HepG2 (cell line): ENCODE results near the gene TTLL11. TPM values are rescaled to one million over a fixed set of nuclear protein-coding genes. Genes with fewer than 3 reads are reported as not detected.

Source experiments
- ARID2 ChIP-seq: sonication (generic); formaldehyde crosslinking; IDR thresholded peaks from 2 replicates; pipeline ENCODE4 v1.8.1; 2022; ENCODE audit warnings: mild to moderate bottlenecking, missing genetic modification reagents, borderline replicate concordance
- HNF4A ChIP-seq: sonication (generic); formaldehyde crosslinking; IDR thresholded peaks from 2 replicates; pipeline ENCODE4 v1.4.0; 2020; ENCODE audit warnings: missing genetic modification reagents
- HNF4G ChIP-seq, 2 experiments: sonication (generic) in 1 of 2; formaldehyde crosslinking in 1 of 2; IDR thresholded peaks; 2 replicates each; pipeline versions ENCODE4 v1.4.0 to v1.6.1; 2011 to 2020; ENCODE audit warnings: borderline replicate concordance in 2 of 2, low read depth in 2 of 2, mild to moderate bottlenecking in 2 of 2, low read length in 1 of 2, missing genetic modification reagents in 1 of 2, moderate library complexity in 1 of 2
- HOXA3 ChIP-seq: sonication (generic); formaldehyde crosslinking; IDR thresholded peaks from 2 replicates; pipeline ENCODE4 v1.5.0; 2020; ENCODE audit warnings: missing genetic modification reagents
- IKZF5 ChIP-seq: IDR thresholded peaks from 2 replicates; pipeline ENCODE4 v1.6.1; 2018; ENCODE audit warnings: missing genetic modification reagents, mild to moderate bottlenecking, missing compliant biosample characterization
- KAT7 ChIP-seq: IDR thresholded peaks from 2 replicates; pipeline ENCODE4 v1.6.1; 2018; ENCODE audit warnings: borderline replicate concordance, missing compliant biosample characterization
- KAT8 ChIP-seq: IDR thresholded peaks from 2 replicates; pipeline ENCODE4 v1.6.1; 2016; ENCODE audit warnings: missing genetic modification reagents, missing compliant biosample characterization
- KDM6A ChIP-seq: IDR thresholded peaks from 2 replicates; pipeline ENCODE4 v1.6.1; 2016; ENCODE audit warnings: low read depth
- MEIS1 ChIP-seq: sonication (generic); formaldehyde crosslinking; IDR thresholded peaks from 2 replicates; pipeline ENCODE4 v1.9.0; 2021; ENCODE audit warnings: mild to moderate bottlenecking, missing genetic modification reagents, moderate library complexity, borderline replicate concordance
- PHF21A ChIP-seq: sonication (generic); formaldehyde crosslinking; IDR thresholded peaks from 2 replicates; pipeline ENCODE4 v1.5.0; 2020; ENCODE audit warnings: mild to moderate bottlenecking, missing genetic modification reagents
- PPARG ChIP-seq: conservative IDR thresholded peaks from 2 replicates; pipeline ENCODE4 v1.6.1; 2016; ENCODE audit warnings: missing biosample characterization, missing genetic modification reagents
- RARA ChIP-seq: IDR thresholded peaks from 2 replicates; pipeline ENCODE4 v1.6.1; 2016; ENCODE audit warnings: missing genetic modification reagents, missing compliant biosample characterization
- RXRB ChIP-seq: IDR thresholded peaks from 2 replicates; pipeline ENCODE4 v1.6.1; 2016; ENCODE audit warnings: borderline replicate concordance, missing genetic modification reagents, missing compliant biosample characterization
- SNAPC5 ChIP-seq: sonication (generic); formaldehyde crosslinking; IDR thresholded peaks from 2 replicates; pipeline ENCODE4 v1.8.1; 2023; ENCODE audit warnings: mild to moderate bottlenecking, missing genetic modification reagents, borderline replicate concordance
- TBP ChIP-seq: sonication (generic); formaldehyde crosslinking; IDR thresholded peaks from 2 replicates; pipeline ENCODE4 v1.5.0; 2020; ENCODE audit warnings: missing genetic modification reagents
- TCF12 ChIP-seq, 2 experiments: fragments of 450-650 bp in 1 of 2; sonication (generic) in 1 of 2; formaldehyde crosslinking in 1 of 2; IDR thresholded peaks; 2 replicates each; pipeline versions ENCODE4 v1.6.1 to v1.8.0; 2017 to 2022; ENCODE audit warnings: antibody characterized with exemption in 1 of 2, mild to moderate bottlenecking in 1 of 2, missing genetic modification reagents in 1 of 2, moderate library complexity in 1 of 2
- TEAD3 ChIP-seq: optimal IDR thresholded peaks from 2 replicates; pipeline ENCODE3; 2016; ENCODE audit warnings: borderline replicate concordance
- ZNF234 ChIP-seq: sonication (generic); formaldehyde crosslinking; conservative IDR thresholded peaks from 2 replicates; pipeline ENCODE4 v1.5.1; 2020; ENCODE audit warnings: mild to moderate bottlenecking, missing genetic modification reagents
- ZNF292 ChIP-seq: sonication (generic); formaldehyde crosslinking; IDR thresholded peaks from 2 replicates; pipeline ENCODE4 v1.8.1; 2022; ENCODE audit warnings: mild to moderate bottlenecking, low read depth, missing genetic modification reagents, borderline replicate concordance
- ZNF609 ChIP-seq: sonication (generic); formaldehyde crosslinking; IDR thresholded peaks from 2 replicates; pipeline ENCODE4 v1.4.0; 2020; ENCODE audit warnings: mild to moderate bottlenecking, missing genetic modification reagents, borderline replicate concordance
- ZNF691 ChIP-seq: sonication (generic); formaldehyde crosslinking; IDR thresholded peaks from 2 replicates; pipeline ENCODE4 v1.4.0; 2020; ENCODE audit warnings: missing genetic modification reagents, low read depth, mild to moderate bottlenecking, borderline replicate concordance
- ZNF713 ChIP-seq: sonication (generic); formaldehyde crosslinking; IDR thresholded peaks from 2 replicates; pipeline ENCODE4 v1.4.0; 2020; ENCODE audit warnings: mild to moderate bottlenecking, missing genetic modification reagents
- polyA plus RNA-seq, 8 experiments: library from polyadenylated mRNA; depleted of rRNA in 3 of 8; stranded (reverse) in 7 of 8; unstranded in 1 of 8; fragments of >200 nt; fragmentation: Illumina TruSeq in 4 of 8; extraction: Trizol in 4 of 8; gene quantifications; 2 replicates each; pipeline versions ENCODE4 v1.2.1 to v1.2.3, GENCODE V29; 2011 to 2016; ENCODE audit warnings: low read depth in 4 of 8, missing spikeins in 1 of 8, mixed read lengths in 1 of 8; ENCODE audit not compliant: insufficient read depth in 1 of 8
- total RNA-seq, 5 experiments: library from RNA; depleted of rRNA; stranded (reverse); fragments of >200 nt; fragmentation: Illumina TruSeq; extraction: Trizol; gene quantifications; 2 replicates each; pipeline ENCODE4 v1.2.3, GENCODE V29; 2016; ENCODE audit warnings: low read depth in 1 of 5

TTLL11 gene
- total and polyA plus RNA-seq, 2 of the 13 experiments (the other 11 are each of a cell fraction or from before 2014, with no cell fraction given): 4.5 to 5.2 TPM

- TF ChIP-seq ZNF691 (peak; percentile 55; the same call in 1 of the 2 replicates), KAT8 (no peak), TCF12 (IDR thresholded peaks at IDR 0.05) (no peak), TCF12 (CRISPR knock-in tag; IDR thresholded peaks at IDR 0.05) (no peak), ZNF713 (CRISPR knock-in tag) (no peak), ZNF292 (CRISPR knock-in tag) (peak; percentile 93), HNF4A (CRISPR knock-in tag) (peak; percentile 31; the same call in 1 of the 2 replicates), IKZF5 (0 out of 2 replicates have a peak, but pooled peaks have one; percentile 37), PPARG (no peak), HNF4G (IDR thresholded peaks at IDR 0.05; ENCODE audit: borderline replicate concordance, low read depth, low read length) (no peak), HNF4G (CRISPR knock-in tag; IDR thresholded peaks at IDR 0.05; ENCODE audit: borderline replicate concordance, low read depth) (0 out of 2 replicates have a peak, but pooled peaks have one; percentile 50), RXRB (CRISPR knock-in tag) (0 out of 2 replicates have a peak, but pooled peaks have one; percentile 21), KDM6A (0 out of 2 replicates have a peak, but pooled peaks have one; percentile 14), HOXA3 (0 out of 2 replicates have a peak, but pooled peaks have one; percentile 12), PHF21A (CRISPR knock-in tag) (peak; percentile 32; the same call in 1 of the 2 replicates), ARID2 (CRISPR knock-in tag) (no peak), KAT7 (CRISPR knock-in tag) (no peak), ZNF234 (CRISPR knock-in tag) (no peak), TEAD3 (CRISPR knock-in tag) (peak; percentile 93), SNAPC5 (no peak), RARA (CRISPR knock-in tag) (0 out of 2 replicates have a peak, but pooled peaks have one; percentile 13), MEIS1 (CRISPR knock-in tag) (no peak), ZNF609 (peak; percentile 29; the same call in 1 of the 2 replicates), TBP (CRISPR knock-in tag) (no peak)
Measured at GRCh38 chr9:122138560-122139268, 45.6 kb upstream of the TTLL11 start (continued).
